NCI-H748 treated with DMSO at 0.1 percent for 48 hours (cell line): Measurements from ENCODE around the gene ST3GAL4.
"Not testable (repeated sequence)": the region's sequence is repeated elsewhere in the genome, so short reads cannot be mapped to it uniquely, and the experiment has no call there.

Experiments used
- DNase-seq: peaks from one replicate; lab custom pipeline; 2025; lab: John Stamatoyannopoulos, UW

The ST3GAL4 gene

GRCh38 chr11:126387857-126388256, 32.4 kb downstream of the ST3GAL4 start:
- DNase-seq = no peak

GRCh38 chr11:126390272-126390867, 34.9 kb downstream of the ST3GAL4 start:
- no peak for DNase-seq

- DNase-seq = no peak
These were observed 35.9 kb downstream of the ST3GAL4 start for GRCh38 chr11:126391286-126391954.

- no peak for DNase-seq
These were observed 36.6 kb downstream of the ST3GAL4 start for GRCh38 chr11:126391970-126392632.

- no peak for DNase-seq
These were observed 37.1 kb downstream of the ST3GAL4 start for GRCh38 chr11:126392633-126393013.

GRCh38 chr11:126393143-126393542, 37.7 kb downstream of the ST3GAL4 start:
- DNase-seq = no peak

GRCh38 chr11:126394036-126394435, 38.5 kb downstream of the ST3GAL4 start:
- DNase-seq = no peak

GRCh38 chr11:126394634-126395072, 39.2 kb downstream of the ST3GAL4 start:
- DNase-seq = not testable (repeated sequence)

- not testable (repeated sequence) for DNase-seq
These were observed 40.3 kb downstream of the ST3GAL4 start for GRCh38 chr11:126395784-126396183.

GRCh38 chr11:126396266-126396665, 40.8 kb downstream of the ST3GAL4 start:
- DNase-seq = not testable (repeated sequence)

GRCh38 chr11:126396965-126397364, 41.5 kb downstream of the ST3GAL4 start:
- DNase-seq = no peak

GRCh38 chr11:126398296-126398695, 42.8 kb downstream of the ST3GAL4 start:
- DNase-seq = no peak

- DNase-seq = no peak
These were observed 43.2 kb downstream of the ST3GAL4 start for GRCh38 chr11:126398721-126399120.

- no peak for DNase-seq
These were observed 44.5 kb downstream of the ST3GAL4 start for GRCh38 chr11:126400019-126400418.

GRCh38 chr11:126400479-126400878, 45.0 kb downstream of the ST3GAL4 start:
- no peak for DNase-seq

- DNase-seq = no peak
These were observed 47.6 kb downstream of the ST3GAL4 start for GRCh38 chr11:126403022-126403581.

GRCh38 chr11:126403658-126404057, 48.2 kb downstream of the ST3GAL4 start:
- DNase-seq = no peak

- DNase-seq = no peak
These were observed 48.9 kb downstream of the ST3GAL4 start for GRCh38 chr11:126404367-126404766.

- DNase-seq = no peak
These were observed 49.9 kb downstream of the ST3GAL4 start for GRCh38 chr11:126405374-126405773.

GRCh38 chr11:126405906-126406305, 50.4 kb downstream of the ST3GAL4 start:
- DNase-seq = no peak

GRCh38 chr11:126406368-126406767, 50.9 kb downstream of the ST3GAL4 start:
- no peak for DNase-seq

- no peak for DNase-seq
These were observed 51.6 kb downstream of the ST3GAL4 start for GRCh38 chr11:126407101-126407521.
